HG02678 (cell line): ENCODE data around the gene CROCC2.

Experiments
- ATAC-seq: cut with Tn5 transposase; IDR thresholded peaks from one replicate; pipeline ENCODE4 v1.9.1; 2021; ENCODE audit warnings: mild to moderate bottlenecking, moderate library complexity; ENCODE audit not compliant: unreplicated experiment

CROCC2 gene

GRCh38 chr2:240996161-240996833 lies 90.2 kb downstream of the CROCC2 start:
- no peak for ATAC-seq

- ATAC-seq: no peak
Observed at GRCh38 chr2:240996834-240997140, 90.7 kb downstream of the CROCC2 start.

- ATAC-seq: no peak
Observed at GRCh38 chr2:240997141-240997855, 91.2 kb downstream of the CROCC2 start.

GRCh38 chr2:240997856-240998705 lies 91.9 kb downstream of the CROCC2 start, which contains the start of gene SNED1:
Gene SNED1, plus strand, starts transcription at chr2:240998618. Its CDS starts 220 bp downstream, at chr2:240998838.
- no peak for ATAC-seq

- ATAC-seq: no peak
Observed at GRCh38 chr2:240998706-240998994, 92.5 kb downstream of the CROCC2 start.

- ATAC-seq: no peak
Observed at GRCh38 chr2:240998995-240999791, 93.1 kb downstream of the CROCC2 start.

- ATAC-seq: no peak
Observed at GRCh38 chr2:240999873-241000541, 93.9 kb downstream of the CROCC2 start.

- ATAC-seq: no peak
Observed at GRCh38 chr2:241000831-241001321, 94.7 kb downstream of the CROCC2 start.

GRCh38 chr2:241001413-241002274 lies 95.5 kb downstream of the CROCC2 start:
- no peak for ATAC-seq

GRCh38 chr2:241002275-241003046 lies 96.3 kb downstream of the CROCC2 start:
- no peak for ATAC-seq

- ATAC-seq: no peak
Observed at GRCh38 chr2:241003047-241003360, 96.9 kb downstream of the CROCC2 start.

GRCh38 chr2:241003369-241003768 lies 97.2 kb downstream of the CROCC2 start:
- no peak for ATAC-seq

GRCh38 chr2:241003830-241004564 lies 97.9 kb downstream of the CROCC2 start:
- no peak for ATAC-seq

GRCh38 chr2:241005569-241005968 lies 99.4 kb downstream of the CROCC2 start:
- no peak for ATAC-seq

GRCh38 chr2:241006412-241006811 lies 100.3 kb downstream of the CROCC2 start:
- no peak for ATAC-seq

GRCh38 chr2:241007111-241007510 lies 101.0 kb downstream of the CROCC2 start:
- no peak for ATAC-seq

GRCh38 chr2:241007880-241008710 lies 102.0 kb downstream of the CROCC2 start:
- ATAC-seq: no peak
